ENCODE data around the gene BAG1.

DNA sequence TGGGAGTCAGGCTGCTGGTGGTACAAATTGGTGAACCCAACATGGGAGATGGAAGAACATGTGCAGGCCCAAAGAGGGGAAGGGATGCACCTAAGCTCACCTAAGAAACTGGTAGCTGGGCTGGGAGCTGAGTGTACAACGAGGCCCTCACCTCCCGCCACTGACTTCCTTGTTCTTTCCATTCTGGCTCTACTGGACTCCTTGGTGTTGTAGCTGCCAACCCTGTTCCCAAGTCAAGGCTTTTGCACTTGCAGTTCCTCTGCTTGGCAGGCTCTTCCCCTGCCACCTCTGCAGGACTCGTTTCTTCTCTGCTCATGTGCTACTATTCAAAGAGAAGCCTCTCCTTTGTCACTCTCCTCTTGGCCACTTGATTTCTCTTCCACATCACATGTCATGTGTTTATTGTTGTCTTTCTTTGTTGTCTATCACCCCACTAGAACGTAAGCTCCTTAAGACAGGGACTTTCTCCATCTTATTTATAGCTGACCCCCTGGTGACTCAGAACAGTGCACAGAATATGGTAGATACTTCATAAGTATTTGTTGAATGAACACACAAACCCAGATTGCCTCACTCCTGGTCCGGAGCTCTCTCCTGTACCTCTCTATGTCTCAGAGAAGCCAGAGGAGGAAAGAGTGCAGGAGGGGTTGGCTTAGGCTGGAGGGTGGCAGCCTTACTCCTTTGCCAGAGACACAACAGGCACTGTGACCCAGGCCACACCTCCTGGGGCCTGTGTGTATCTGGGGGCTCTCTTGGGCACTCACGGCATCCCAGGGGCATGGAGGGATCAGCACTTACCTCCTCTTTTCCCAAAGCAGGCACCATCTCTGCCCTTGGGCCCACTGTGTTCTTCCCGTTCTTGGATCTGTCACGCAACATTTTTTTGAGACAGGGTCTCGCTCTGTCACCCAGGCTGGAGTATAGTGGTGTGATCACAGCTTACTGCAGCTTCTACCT lies 29.7 kb downstream of the BAG1 start:
- TF ChIP-seq CTCF (IDR thresholded peaks at IDR 0.05) (no peak), POLR2A (IDR thresholded peaks at IDR 0.05) (no peak), EP300 (IDR thresholded peaks at IDR 0.05) (no peak)
